Activated CD4-positive, alpha-beta T cell treated with anti-CD3 and anti-CD28 coated beads, Interleukin-10, Interleukin-2, amounts not matched to agents 100 ng/mL and 50 ng/mL, durations not matched to agents 16 hours and 8 hours (primary cell): ENCODE measurements around the gene GABRA5.

ENCODE experiments used
- DNase-seq: peaks from one replicate; pipeline ENCODE4 v3.0.0-alpha.2; 2020

GABRA5 gene

DNA sequence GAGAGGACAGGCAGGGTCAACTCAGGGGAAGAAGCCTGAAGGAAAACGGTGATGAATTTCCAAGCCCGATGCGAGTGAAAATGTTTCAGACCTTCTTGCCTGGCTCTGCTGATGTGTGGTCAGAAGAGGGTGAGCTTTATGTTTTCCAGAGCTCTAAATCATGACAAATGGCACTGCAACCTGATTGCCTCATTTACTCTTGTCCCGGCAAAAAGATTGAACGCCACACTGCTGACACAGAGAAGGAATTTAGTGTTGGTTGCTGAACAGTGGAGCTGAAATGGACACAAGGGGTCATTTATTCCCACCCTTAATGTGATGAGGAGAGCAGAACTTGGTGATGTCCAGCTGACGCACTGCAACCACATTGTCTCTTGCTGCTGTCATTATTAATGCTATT, 68.0 kb downstream of the GABRA5 start:
- no peak for DNase-seq

- no peak for DNase-seq
Measured at GRCh38 chr15:26935322-26935721, 68.5 kb downstream of the GABRA5 start.

- no peak for DNase-seq
Measured at GRCh38 chr15:26936502-26936901, 69.6 kb downstream of the GABRA5 start.

GRCh38 chr15:26937134-26937533, 70.3 kb downstream of the GABRA5 start:
- no peak for DNase-seq

- no peak for DNase-seq
Measured at GRCh38 chr15:26939398-26939797, 72.5 kb downstream of the GABRA5 start.

GRCh38 chr15:26941489-26941888, 74.6 kb downstream of the GABRA5 start:
- DNase-seq: no peak

- no peak for DNase-seq
Measured at GRCh38 chr15:26943866-26944265, 77.0 kb downstream of the GABRA5 start.

DNA sequence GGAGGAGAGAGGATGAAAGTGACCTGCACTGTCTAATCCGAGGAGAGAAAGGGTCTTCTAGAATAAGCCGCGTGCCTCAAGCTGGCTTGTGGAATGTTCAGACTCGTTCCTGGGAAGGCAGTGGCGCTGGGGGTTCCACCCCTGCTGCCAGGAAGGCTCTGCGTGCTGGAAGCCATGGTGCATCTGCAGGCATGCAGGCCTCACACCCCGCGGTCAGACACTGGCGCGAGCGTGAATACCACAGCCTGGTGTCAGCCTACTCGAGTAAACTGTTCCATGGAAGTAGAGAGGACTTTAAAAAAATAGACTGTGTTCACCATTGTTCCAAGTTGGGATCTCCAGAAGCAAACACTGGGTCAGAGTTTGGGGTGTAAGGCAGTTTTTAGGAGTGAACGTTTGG, 78.2 kb downstream of the GABRA5 start:
- DNase-seq: no peak

DNA sequence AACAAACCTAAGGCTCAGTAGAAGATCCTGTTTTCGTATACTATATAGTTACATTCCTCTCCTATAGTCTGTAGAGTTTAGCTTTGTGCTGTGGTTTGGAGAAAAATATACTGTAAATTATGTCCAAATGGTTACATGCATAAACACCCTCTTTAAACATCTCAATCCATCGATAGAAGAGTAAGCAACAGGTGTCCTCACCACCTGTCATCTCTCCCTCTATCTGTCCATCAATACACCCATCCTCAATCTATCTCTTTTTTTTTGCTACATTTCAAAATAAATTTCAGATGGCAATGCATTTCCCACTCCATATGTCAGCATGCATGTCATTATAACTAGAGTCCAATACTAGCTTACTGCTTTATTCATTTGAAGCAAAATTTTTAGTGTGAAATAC, 83.1 kb downstream of the GABRA5 start:
- no peak for DNase-seq

GRCh38 chr15:26954403-26954802, 87.5 kb downstream of the GABRA5 start:
- DNase-seq: no peak

- DNase-seq: no peak
Measured at GRCh38 chr15:26967719-26968269, 100.9 kb downstream of the GABRA5 start.

GRCh38 chr15:26968806-26969205, 101.9 kb downstream of the GABRA5 start:
- DNase-seq: no peak

DNA sequence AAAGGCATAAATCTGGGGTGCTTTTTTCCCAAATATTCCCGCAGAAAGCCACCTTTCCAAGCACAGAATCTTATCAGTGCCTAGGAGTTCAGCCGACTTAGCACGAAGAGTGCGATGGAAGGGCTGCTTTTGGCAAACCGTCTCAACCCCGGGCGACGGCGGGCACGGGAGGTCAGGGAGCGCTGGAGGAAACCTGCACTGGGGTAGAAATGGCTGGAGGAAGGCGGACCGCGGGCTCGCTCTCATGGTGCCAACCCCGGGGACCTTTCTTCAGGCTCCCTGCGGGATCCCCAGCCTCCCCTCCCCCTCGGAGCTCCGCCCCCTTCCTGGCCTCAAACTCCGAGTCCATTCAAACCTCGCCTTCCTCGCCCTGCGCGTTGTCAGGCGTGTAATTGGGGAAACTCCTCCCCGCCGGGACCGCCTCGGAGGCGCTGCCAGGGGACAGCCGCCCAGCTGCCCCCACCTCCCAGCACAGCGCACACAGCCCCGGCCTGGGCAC, 103.9 kb downstream of the GABRA5 start, which contains the start of gene GABRG3:
GABRG3 (plus strand) TSS at position 470 of the 499 bp plus-strand sequence.
- DNase-seq: peak; percentile 2

GRCh38 chr15:26971271-26972018, 104.6 kb downstream of the GABRA5 start:
- DNase-seq: no peak

DNA sequence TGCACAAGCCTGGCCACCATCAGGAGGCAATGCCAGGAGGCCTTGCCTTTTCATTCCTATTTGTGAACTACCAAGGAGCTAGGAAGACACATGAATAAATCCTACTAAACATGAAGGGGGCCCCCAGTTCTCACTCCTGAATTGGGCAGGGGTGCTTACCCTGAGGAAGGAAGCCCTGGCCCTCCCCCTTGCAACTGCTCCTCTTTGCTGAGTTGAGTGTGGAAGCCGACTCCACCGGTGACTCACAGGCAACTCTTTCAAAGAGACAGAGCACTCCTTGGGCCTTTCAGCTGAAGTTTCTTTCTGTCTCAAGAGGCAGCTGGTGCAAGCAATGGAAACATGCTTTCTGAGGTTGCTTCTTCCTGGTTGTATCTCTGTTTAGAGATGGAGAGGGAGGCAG, 105.8 kb downstream of the GABRA5 start:
- no peak for DNase-seq

DNA sequence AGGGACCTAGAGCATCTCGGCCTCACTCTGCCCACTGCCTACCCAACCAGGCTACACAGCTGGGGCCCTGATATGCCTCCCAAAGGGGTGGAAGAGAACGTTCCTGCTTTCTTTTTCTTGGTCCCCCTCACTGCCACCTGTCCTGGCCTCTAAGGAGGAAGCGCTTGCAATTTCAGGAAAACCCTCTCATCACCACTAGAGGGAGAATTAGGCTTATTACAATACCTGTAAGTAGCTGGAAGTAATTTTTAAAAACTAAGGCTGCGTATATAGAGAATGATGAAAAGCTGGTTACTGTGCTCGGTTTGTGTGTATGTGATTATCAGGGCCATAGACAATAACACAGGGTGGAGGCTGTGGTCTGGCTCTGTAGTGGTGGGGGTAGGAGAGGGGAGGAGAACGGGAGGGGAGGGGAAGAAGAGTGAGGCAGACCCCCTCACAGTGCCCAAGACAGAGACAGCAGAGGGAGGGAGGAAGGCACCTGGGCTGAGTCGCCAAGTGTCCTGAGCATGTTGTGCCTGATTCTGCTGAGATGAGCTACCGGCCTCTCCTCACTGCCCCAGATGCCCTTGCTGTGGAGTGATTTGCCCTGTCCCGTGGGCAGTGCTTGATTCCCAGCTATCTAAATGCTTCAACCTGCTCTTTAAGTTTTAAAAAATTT, 107.4 kb downstream of the GABRA5 start:
- no peak for DNase-seq

- no peak for DNase-seq
Measured at GRCh38 chr15:26981492-26981891, 114.6 kb downstream of the GABRA5 start.

DNA sequence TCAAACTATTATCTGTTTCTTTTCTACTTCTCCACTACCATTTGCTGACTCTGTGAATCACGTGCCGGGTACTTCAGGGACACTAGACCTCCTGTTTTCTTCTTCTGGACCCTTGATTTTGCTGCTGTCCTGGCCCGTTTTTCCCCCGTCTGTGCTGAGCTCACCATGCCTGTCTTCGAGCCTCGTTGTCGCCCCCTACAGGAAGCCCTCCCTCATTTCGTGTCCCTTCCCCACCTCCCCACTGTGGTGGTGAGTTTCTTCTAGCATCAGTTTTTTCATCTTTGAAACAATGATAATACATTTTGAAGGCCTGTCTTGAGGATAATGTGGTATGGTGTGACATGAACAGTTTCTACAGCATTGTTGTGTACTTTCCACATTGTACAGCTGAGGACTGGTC, 117.0 kb downstream of the GABRA5 start:
- DNase-seq: peak; percentile 5

GRCh38 chr15:26985050-26985449, 118.2 kb downstream of the GABRA5 start:
- DNase-seq: no peak

GRCh38 chr15:26996250-26996649, 129.4 kb downstream of the GABRA5 start:
- DNase-seq: no peak
